ENCODE data around the gene XPA. TPM values are rescaled to one million over a fixed set of nuclear protein-coding genes. Genes with fewer than 3 reads are reported as not detected.

The XPA gene
- total RNA-seq, 2 donors from 2014 or later, result 4.9 to 7.3 TPM

GRCh38 chr9:97636903-97637302 lies 60.2 kb downstream of the XPA start:
- H3K9me3 ChIP-seq (ENCODE audit: control insufficient read depth, low read length), result no peaks in the 10 kb centered on the region
- peaks cover 5% of the 10 kb centered on the region for H3K36me3 Mint-ChIP-seq (ENCODE audit: low read depth)
- DNase-seq, result no peak
- H3K27me3 ChIP-seq (ENCODE audit: control insufficient read depth, insufficient read depth, low read length, poor library complexity, severe bottlenecking), result no peaks in the 10 kb centered on the region
- H3K27ac ChIP-seq (ENCODE audit: low read depth, low read length), result no peak overlapping the region
- peaks cover 2% of the 10 kb centered on the region for H3K4me1 ChIP-seq (ENCODE audit: control insufficient read depth, insufficient read depth, low read length)
- H3K27me3 Mint-ChIP-seq (ENCODE audit: insufficient read depth), result no peaks in the 10 kb centered on the region
- peaks cover 23% of the 10 kb centered on the region for H3K4me1 Mint-ChIP-seq
- peak overlapping the region; percentile 62 for H3K4me3 ChIP-seq (ENCODE audit: low read length)
- no peak overlapping the region for H3K27ac Mint-ChIP-seq
- H3K9me3 Mint-ChIP-seq, result no peaks in the 10 kb centered on the region
- peaks cover 10% of the 10 kb centered on the region for H3K36me3 ChIP-seq (ENCODE audit: control insufficient read depth, insufficient read depth, low read length)
- WGBS, 2 experiments (ENCODE audit: insufficient coverage in 1 of 2, insufficient read length in 1 of 2), result 90 to 91% methylated on average over 3 of the region's 3 CpGs
- H3K4me3 Mint-ChIP-seq, result no peak overlapping the region
- TF ChIP-seq, protein P1, sequence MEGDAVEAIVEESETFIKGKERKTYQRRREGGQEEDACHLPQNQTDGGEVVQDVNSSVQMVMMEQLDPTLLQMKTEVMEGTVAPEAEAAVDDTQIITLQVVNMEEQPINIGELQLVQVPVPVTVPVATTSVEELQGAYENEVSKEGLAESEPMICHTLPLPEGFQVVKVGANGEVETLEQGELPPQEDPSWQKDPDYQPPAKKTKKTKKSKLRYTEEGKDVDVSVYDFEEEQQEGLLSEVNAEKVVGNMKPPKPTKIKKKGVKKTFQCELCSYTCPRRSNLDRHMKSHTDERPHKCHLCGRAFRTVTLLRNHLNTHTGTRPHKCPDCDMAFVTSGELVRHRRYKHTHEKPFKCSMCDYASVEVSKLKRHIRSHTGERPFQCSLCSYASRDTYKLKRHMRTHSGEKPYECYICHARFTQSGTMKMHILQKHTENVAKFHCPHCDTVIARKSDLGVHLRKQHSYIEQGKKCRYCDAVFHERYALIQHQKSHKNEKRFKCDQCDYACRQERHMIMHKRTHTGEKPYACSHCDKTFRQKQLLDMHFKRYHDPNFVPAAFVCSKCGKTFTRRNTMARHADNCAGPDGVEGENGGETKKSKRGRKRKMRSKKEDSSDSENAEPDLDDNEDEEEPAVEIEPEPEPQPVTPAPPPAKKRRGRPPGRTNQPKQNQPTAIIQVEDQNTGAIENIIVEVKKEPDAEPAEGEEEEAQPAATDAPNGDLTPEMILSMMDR (conservative IDR thresholded peaks at IDR 0.05), result no peak
- H3K9ac ChIP-seq (ENCODE audit: extremely low read depth, low read length, poor library complexity, severe bottlenecking), result no peak overlapping the region

DNA sequence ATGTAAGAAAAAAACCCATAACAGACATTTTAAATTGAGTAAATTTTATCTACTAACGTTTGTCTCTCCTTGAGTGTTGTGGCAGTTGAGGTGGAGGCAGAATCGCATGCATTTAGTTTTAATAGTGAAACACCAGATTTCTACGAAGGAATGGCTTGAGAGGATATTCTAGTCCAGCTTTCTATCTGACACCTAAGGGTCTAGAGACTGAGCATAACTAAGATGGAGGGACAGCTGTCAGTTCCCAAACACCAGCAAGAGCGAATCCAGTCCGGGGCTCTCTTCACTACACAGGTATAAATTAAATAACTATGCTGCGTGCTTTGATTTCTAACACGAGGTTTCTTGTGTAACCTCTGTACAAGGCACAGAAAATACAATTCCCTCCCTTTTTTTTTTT lies 62.1 kb downstream of the XPA start:
- no peaks in the 10 kb centered on the region for H3K36me3 ChIP-seq (ENCODE audit: control insufficient read depth, insufficient read depth, low read length)
- Mint-ChIP-seq H3K9me3 (no peaks in the 10 kb centered on the region), H3K4me1 (peaks cover 26% of the 10 kb centered on the region), H3K27ac (no peak overlapping the region), H3K27me3 (ENCODE audit: insufficient read depth) (no peaks in the 10 kb centered on the region), H3K4me3 (peak overlapping the region; percentile 74), H3K36me3 (ENCODE audit: low read depth) (no peaks in the 10 kb centered on the region)
- peaks cover 2% of the 10 kb centered on the region for H3K4me1 ChIP-seq (ENCODE audit: control insufficient read depth, insufficient read depth, low read length)
- H3K9ac ChIP-seq (ENCODE audit: extremely low read depth, low read length, poor library complexity, severe bottlenecking), result peak overlapping the region; percentile 100
- no peaks in the 10 kb centered on the region for H3K9me3 ChIP-seq (ENCODE audit: control insufficient read depth, low read length)
- peak overlapping the region; percentile 95 for H3K4me3 ChIP-seq (ENCODE audit: low read length)
- TF ChIP-seq, protein P1 (conservative IDR thresholded peaks at IDR 0.05), result no peak
- DNase-seq, result no peak
- WGBS, 2 experiments (ENCODE audit: insufficient coverage in 1 of 2, insufficient read length in 1 of 2), result 84 to 86% methylated on average over 3 to 7 of the region's 7 CpGs
- no peak overlapping the region for H3K27ac ChIP-seq (ENCODE audit: low read depth, low read length)
- no peaks in the 10 kb centered on the region for H3K27me3 ChIP-seq (ENCODE audit: control insufficient read depth, insufficient read depth, low read length, poor library complexity, severe bottlenecking)

DNA sequence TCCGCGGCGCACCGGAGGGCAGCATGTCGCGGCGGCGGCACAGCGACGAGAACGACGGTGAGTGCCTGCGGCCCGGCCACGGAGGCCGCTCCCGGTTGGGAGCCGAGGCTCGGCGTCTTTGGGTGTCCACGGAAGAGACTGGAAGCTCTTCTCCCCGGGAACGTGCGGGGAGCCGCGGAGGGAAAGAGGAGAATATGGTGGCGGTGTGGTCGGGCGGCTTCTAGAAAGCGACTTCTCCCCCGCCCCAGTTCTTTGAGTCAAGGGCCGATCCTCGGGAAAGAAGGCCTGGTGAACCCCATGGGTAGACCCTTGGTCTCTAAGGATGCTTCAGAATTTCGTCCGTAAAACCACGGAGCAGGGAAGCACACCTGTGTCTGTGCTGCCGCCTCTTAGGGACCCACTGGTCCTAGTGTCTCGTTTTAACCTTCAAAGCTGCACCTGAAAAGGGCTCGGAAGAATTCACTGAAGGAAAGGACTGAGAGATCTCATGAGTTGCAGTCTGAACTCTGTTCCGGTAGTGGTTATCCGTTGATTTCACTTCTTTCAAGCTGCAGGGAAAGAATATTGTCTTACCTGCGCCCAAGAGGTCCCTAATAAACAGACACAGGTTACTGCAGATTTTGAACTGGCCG lies 63.2 kb downstream of the XPA start:
- H3K4me3 ChIP-seq (ENCODE audit: low read length), result peak overlapping the region; percentile 95
- TF ChIP-seq, protein P1 (conservative IDR thresholded peaks at IDR 0.05), result no peak
- peak overlapping the region; percentile 100 for H3K9ac ChIP-seq (ENCODE audit: extremely low read depth, low read length, poor library complexity, severe bottlenecking)
- H3K36me3 ChIP-seq (ENCODE audit: control insufficient read depth, insufficient read depth, low read length), result no peaks in the 10 kb centered on the region
- H3K27me3 ChIP-seq (ENCODE audit: control insufficient read depth, insufficient read depth, low read length, poor library complexity, severe bottlenecking), result no peaks in the 10 kb centered on the region
- peaks cover 2% of the 10 kb centered on the region for H3K4me1 ChIP-seq (ENCODE audit: control insufficient read depth, insufficient read depth, low read length)
- H3K27ac ChIP-seq (ENCODE audit: low read depth, low read length), result peak overlapping the region; percentile 100
- no peaks in the 10 kb centered on the region for H3K9me3 ChIP-seq (ENCODE audit: control insufficient read depth, low read length)
- Mint-ChIP-seq H3K36me3 (ENCODE audit: low read depth) (no peaks in the 10 kb centered on the region), H3K27ac (peak overlapping the region; percentile 100), H3K9me3 (no peaks in the 10 kb centered on the region), H3K27me3 (ENCODE audit: insufficient read depth) (no peaks in the 10 kb centered on the region), H3K4me3 (peak overlapping the region; percentile 74), H3K4me1 (peaks cover 29% of the 10 kb centered on the region)
- DNase-seq, result no peak
- WGBS, 2 experiments (ENCODE audit: insufficient coverage in 1 of 2, insufficient read length in 1 of 2), result 0 to 1% methylated on average over 29 to 43 of the region's 43 CpGs
